GM12892 (cell line): ENCODE data around the gene KIAA0753.

ENCODE experiments used
- DNase-seq: peaks from one replicate; pipeline ENCODE4 v3.0.0; 2011; ENCODE audit not compliant: insufficient read length
- FAIRE-seq: peaks from 2 replicates; lab custom pipeline; 2011; peaks lifted over from hg19 to GRCh38; lab: Jason Lieb, UNC
- POLR2A ChIP-seq: IDR thresholded peaks from 2 replicates; pipeline ENCODE4 v1.6.1; 2011; ENCODE audit warnings: low read depth, low read length, control low read depth
- POLR2AphosphoS5 ChIP-seq: IDR thresholded peaks from 2 replicates; pipeline ENCODE4 v1.6.1; 2011; ENCODE audit warnings: low read depth, low read length, control low read depth
- TAF1 ChIP-seq: IDR thresholded peaks from 2 replicates; pipeline ENCODE4 v1.6.1; 2011; ENCODE audit warnings: low read depth, mild to moderate bottlenecking, control low read depth, low read length, borderline replicate concordance

Gene KIAA0753

DNA sequence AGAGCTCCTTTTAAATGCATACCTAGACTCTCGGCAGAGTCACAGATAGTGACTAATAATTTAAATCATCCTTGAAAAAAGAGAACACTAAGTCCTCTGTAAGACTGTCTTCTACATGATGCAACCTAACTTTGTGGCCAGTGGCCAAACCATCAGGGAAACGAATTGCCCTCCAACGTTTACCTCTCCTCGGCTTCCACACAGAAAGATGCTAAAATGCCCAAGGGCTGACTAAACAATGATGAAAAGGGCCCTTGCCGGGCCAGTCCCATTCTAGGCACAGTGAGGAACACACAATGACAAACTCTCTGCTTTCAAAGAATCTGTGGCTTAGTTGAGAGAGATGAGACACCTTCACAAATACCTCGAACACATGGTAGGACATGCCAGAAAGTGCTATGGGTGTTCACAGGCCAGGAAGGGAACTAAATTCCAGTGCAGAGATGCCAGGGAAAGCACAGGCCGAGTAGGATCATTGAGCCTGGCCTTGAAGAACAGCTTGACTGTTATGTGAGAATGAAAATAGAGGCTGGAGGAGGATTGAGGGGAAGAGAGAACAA is 48.8 kb downstream of the KIAA0753 start:
- no peak for FAIRE-seq
- TF ChIP-seq TAF1 (no peak), POLR2A (no peak), POLR2AphosphoS5 (no peak)
- DNase-seq = no peak

- DNase-seq = no peak
- no peak for FAIRE-seq
- no peak for TF ChIP-seq POLR2AphosphoS5
- no peak for TF ChIP-seq TAF1
- no peak for TF ChIP-seq POLR2A
Measured at GRCh38 chr17:6589266-6589946, 51.1 kb downstream of the KIAA0753 start.

- FAIRE-seq = no peak
- DNase-seq = no peak
- no peak for TF ChIP-seq POLR2A
- TF ChIP-seq TAF1 = no peak
- no peak for TF ChIP-seq POLR2AphosphoS5
Measured at GRCh38 chr17:6588165-6588564, 52.3 kb downstream of the KIAA0753 start.

- DNase-seq (no peak), FAIRE-seq (no peak)
- TF ChIP-seq POLR2A = no peak
- TF ChIP-seq TAF1 = no peak
- no peak for TF ChIP-seq POLR2AphosphoS5
Measured at GRCh38 chr17:6587310-6587709, 53.2 kb downstream of the KIAA0753 start.

DNA sequence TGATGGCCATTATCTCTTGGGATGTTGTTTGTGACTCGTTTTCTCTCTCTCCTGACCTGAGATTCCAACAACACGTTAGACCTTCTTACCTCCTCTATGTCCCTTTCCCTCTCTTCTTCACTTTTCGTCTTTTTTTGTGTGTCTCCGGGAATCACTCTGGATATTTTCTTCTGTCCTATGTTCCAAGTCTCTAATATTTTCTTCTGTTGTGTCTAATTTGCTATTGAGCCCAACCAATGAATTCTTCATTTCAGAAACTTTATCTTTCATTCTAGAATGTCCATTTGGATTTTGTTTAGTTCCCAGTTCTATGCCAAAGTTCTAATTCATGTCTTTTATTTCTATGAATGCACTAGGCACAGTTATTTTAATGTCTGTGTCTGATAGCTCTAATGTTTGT is 57.1 kb downstream of the KIAA0753 start:
- no peak for FAIRE-seq
- no peak for DNase-seq
- TF ChIP-seq POLR2AphosphoS5 = no peak
- TF ChIP-seq POLR2A = no peak
- TF ChIP-seq TAF1 = no peak

DNA sequence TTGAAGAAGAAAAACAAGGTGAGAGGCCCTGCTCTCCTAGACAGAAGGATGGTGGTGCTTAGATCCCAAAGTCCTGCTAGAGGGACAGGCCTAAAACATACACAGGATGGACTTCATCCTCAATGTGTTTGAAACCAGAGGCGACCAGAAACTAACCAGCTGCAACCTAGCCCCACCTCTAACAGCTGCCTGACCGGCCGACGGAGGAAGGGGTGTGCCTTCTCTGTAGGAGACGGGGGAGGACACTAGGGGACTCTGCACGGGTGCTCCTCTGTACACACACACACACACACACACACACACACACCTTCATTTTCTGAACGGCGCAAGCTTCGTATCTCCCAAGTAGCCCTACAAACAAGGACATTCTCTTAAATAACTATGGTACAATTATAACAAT is 59.9 kb downstream of the KIAA0753 start:
- FAIRE-seq = no peak
- TF ChIP-seq TAF1 = no peak
- TF ChIP-seq POLR2AphosphoS5 = no peak
- TF ChIP-seq POLR2A = no peak
- DNase-seq = no peak

DNA sequence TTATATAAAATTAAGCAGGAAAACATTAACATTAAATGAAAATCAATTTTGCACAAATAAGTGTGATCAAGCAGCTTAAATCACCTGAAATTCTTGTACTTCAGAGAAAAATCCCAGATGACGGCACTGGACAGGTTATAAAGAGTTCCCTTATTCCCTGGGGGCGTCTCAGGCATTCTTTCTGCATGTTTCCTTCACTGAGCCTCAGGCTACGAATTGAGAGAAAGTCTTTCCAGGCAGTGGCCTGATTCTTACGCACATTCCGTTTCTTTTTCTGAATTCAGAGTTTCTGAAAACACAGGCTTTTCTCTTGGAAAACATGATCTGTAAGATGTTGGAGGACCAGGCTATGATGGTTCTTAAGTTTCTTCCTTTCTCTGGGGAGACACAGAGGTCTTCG is 62.0 kb downstream of the KIAA0753 start:
- no peak for FAIRE-seq
- DNase-seq = no peak
- no peak for TF ChIP-seq POLR2AphosphoS5
- TF ChIP-seq TAF1 = no peak
- TF ChIP-seq POLR2A = no peak

GRCh38 chr17:6577686-6578263 is 62.7 kb downstream of the KIAA0753 start:
- no peak for TF ChIP-seq POLR2AphosphoS5
- no peak for TF ChIP-seq POLR2A
- TF ChIP-seq TAF1 = no peak
- FAIRE-seq = no peak

DNA sequence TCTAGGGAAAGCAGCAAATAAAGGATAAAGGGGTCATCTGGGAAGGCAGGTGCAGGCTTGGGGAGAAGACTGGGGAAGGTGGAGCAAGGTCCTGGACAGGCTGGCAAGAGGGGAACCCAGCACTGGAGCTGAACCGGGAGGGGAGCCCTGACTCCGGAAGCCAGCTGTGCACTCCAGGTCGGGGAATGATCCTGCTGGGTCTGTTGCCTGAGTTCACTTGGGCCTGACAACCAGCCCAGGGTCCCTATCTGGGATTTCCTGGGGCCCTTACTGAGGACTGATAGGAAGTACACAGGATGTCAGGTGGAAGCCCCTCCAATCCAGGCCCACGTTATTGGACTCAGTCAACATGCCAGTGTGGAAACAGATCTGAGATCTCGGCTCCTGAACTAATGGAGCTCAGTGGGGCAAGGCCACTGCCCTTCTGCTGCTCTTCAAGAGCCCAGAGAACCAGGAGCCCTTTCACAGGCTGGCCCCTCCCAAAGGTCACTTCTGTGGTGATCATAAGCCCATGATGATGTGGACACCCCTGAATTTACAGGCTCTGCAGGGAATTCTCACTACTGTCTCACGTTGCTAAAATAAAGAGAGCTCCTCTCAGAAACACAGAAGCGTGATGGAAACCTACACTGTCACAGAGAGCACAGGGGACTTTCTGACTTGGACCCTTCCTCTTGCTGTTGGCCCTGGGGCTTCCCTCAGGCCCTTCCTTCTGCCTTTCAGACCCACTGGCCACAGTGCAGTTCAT is 64.3 kb downstream of the KIAA0753 start:
- DNase-seq = no peak
- no peak for TF ChIP-seq POLR2A
- FAIRE-seq = peak; percentile 33

More at GRCh38 chr17:6577686-6578263, 62.7 kb downstream of the KIAA0753 start:
- no peak for DNase-seq

GRCh38 chr17:6575596-6575988 is 64.9 kb downstream of the KIAA0753 start:
- DNase-seq (no peak), FAIRE-seq (no peak)
- no peak for TF ChIP-seq POLR2AphosphoS5
- TF ChIP-seq POLR2A = no peak
- TF ChIP-seq TAF1 = no peak

- TF ChIP-seq POLR2AphosphoS5 (no peak), TAF1 (no peak), POLR2A (no peak)
- peak; percentile 94 for FAIRE-seq
- DNase-seq = peak; percentile 61
Measured at GRCh38 chr17:6574687-6575595, 65.6 kb downstream of the KIAA0753 start.
